HTR-8/SVneo (cell line): ENCODE results near the gene SNX6.
A peak's percentile ranks its signal among the peaks of the same experiment; 100 is the strongest.
"Not testable (repeated sequence)": the region's sequence is repeated elsewhere in the genome, so short reads cannot be mapped to it uniquely, and the experiment has no call there.

Experiments used
- DNase-seq: peaks from one replicate; pipeline ENCODE4 v3.0.0; 2011; ENCODE audit warnings: low spot score, mixed read lengths; ENCODE audit not compliant: insufficient read length
- FAIRE-seq: peaks from 2 replicates; lab custom pipeline; 2011; peaks lifted over from hg19 to GRCh38; lab: Jason Lieb, UNC

The SNX6 gene

DNA sequence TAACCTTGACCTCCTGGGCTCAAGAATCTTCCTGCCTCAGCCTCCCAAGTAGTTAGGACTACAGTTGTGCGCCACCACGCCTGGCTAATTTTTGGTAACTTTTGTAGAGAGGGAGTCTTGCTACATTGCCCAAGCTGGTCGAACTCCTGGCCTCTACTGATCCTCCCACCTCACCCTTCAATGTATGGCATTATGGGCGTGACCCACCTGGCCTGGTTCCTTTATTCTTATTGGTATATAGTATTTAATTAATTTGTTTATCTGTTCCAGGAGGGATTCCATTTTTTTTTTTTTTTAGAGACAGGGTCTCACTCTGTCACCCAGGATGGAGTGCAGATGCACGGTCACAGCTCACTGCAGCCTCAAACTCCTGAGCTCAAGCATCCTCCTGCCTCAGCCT, 49.6 kb downstream of the SNX6 start:
- no peak for DNase-seq
- FAIRE-seq: no peak

DNA sequence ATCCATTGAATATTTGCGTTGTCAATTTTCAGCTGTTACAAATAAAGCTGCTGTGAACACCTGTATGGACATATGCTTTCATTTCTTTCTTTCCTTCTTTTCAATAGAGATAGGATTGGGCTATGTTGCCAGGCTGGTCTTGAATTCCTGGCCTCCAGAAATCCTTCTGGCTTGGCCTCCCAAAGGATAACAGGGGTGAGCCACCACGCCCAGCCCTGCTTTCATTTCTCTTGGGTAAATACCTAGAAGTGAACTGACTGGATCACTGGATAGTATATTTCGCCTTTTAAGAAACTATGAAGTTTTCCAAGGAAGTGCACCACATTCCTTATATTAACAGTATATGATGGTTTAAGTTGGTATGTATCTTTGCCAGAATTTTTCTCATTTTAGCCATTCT, 58.2 kb downstream of the SNX6 start:
- DNase-seq (no peak), FAIRE-seq (no peak)

DNA sequence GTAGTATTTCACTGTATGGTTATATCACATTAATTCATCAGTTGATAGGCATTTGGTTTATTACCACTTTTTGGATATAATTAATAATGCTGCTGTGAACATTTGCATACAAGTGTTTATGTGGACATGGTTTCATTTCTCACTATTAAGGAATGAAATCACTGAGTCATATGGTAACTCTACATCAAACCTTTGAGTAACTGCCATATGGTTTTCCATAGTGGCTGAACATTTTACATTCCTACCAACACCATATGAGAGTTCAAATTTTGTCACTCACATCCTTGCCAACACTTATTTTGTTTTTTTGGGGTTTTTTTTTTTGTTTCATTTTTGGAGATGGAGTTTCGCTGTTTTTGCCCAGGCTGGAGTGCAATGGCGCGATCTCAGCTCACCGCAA, 60.2 kb downstream of the SNX6 start:
- FAIRE-seq: no peak
- DNase-seq: no peak

DNA sequence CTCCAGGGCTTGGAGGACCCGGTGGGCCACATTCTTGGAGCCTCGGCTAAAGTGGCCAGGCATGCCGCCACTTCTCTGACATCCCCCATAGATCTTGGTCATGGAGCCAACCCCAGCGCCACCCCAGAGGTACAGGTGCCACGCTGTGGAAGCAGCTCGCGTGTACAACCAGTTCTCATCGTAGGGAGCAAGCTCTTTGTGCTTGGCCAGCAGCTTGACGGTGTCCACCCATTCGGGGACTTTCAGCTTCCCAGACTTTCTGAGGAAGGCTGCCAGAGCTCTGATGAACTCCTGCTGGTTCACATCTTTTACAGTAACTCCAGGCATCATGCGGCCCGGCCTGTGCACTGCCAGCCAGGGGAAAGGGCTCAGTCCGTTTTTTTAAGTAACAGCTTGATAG, 61.1 kb downstream of the SNX6 start:
- FAIRE-seq: no peak
- DNase-seq: no peak

DNA sequence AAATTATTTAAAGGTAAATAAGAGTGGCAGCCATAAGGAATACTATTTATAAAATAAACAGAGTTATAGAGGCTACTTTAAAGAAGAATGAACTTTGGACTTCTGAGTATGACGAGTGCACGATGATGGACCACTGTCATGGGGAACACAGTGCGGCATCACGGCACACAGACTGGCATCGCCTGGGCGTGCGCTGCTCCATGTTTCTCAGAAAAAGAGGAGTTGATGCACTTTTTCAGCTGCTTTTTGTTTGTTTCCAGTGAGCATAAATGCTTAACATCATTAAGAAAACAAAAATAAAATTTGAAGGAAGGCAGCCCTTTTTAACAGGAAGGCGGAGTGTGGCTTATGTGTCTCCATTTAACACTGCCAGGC, 67.2 kb downstream of the SNX6 start:
- DNase-seq (no peak), FAIRE-seq (no peak)

DNA sequence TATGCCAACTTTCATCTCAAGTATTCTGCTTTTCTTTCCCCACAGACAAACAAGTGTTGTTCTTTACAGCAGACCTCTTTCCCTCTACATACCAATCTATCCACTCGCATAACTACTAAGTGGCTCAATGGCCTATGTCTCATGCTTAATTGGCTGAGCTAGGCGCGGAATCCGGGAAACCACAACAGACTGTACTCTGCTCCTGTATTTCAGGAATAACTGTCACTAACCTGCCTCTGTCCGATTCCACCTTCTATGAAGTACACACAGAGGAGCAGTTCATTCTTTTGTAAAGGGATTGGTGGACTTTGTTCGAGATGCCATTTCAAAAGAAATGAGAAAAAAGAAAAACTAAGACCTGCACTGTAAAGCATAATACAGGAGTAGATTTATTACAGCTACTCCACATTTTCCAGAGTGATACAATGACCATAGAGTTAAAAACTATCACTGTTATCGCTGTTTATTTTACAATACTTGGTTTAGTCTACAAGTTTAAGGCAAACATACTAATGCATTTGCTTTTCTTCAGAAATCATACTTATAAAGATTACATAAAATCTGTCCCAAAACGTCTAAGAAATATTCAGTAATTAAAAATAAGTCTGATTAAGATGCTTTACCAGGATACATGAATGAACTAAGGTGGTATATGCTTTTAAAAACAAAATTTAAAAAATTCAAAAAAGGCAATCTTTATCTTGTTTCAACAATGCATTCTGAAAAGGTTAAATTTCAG, 67.7 kb downstream of the SNX6 start:
- FAIRE-seq, DNase-seq: not testable (repeated sequence)

DNA sequence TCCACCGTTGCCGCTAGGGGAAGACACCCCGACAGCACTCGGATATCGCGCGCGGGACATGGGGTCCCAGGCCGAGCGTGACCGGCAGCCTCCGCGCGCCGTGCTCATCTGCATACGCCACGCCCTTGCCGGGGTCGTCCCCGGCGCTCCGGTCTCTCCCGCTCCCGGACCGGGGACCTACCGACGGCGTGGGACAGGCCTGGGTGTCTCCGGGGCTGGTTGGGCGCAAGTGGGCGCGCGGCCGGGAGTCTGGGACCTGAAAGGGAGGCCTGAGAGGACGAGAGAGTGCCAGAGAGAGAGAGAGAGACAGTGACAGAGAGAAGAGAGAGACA, 73.5 kb downstream of the SNX6 start:
- not testable (repeated sequence) for FAIRE-seq, DNase-seq

DNA sequence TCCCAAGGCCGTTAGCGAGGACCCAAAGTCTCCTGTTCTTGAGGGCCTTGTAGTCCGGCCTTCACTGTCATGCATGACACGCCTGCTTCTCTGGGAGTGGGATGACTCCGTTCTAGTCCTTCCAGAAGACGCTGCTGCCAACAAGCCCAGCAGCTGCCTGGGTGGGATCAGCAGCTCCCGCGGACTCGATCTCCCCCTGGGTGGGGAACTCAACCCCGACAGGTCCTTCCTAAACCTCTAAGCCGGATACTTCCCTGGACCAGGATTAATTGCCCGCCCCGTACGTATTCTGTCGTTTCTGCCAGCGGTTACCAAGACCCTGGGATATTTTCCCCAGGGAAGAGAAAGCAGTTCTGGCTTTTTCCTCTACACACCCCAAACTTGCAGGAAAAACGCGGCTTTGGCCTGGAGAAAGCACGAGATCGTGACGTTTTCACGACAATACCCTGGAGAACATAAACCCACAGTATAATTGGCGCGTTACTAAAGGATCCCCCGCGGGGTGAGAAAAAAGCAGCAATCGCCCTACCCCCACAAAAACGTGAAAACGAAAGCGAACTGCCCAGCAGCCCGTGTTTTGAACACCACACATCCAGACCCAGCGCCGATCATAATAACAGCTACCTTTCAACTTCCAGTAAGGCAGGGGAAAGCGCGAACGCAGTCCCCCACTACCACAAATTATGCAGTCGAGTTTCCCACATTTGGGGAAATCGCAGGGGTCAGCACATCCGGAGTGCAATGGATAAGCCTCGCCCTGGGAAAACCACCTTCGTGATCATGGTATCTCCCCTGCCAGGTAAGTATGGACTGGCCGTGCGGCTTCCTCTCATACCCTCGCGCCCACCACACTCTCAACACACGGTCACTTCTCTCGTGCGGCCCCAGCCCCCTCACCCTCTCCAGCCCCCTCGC, 74.1 kb downstream of the SNX6 start:
- FAIRE-seq: not testable (repeated sequence)

DNA sequence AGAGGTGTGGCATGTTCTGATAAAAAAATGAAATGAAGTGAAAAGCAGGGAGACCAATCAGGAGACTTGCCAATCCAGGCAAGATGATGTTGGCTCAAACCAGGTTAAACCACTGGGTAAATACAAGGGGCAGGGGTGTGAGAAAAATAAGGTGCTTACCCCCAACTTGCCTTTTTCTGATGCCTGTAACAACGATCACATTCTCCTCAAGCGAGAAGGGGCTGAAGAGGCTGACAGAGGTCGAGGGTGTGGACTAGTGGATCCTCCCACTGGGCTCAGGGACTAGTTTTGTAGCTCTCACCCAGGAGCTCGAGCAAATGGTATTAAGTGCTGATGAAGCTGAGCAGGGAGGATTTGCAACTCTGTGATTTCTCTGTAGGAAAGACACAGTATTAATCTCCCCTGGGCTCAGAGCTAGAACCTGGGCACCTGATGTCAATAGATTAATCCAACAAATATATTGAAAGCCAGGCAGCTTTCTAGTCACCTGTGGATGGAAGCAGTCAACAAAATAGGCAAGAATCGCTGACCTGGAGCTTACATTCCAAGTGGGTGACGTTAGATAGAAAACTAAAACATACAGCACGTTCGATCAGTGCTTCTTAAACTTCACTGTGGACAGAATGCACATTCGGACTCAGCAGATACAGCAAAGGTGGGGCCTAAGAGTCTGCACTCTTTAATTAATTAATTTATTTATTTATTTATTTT, 75.3 kb downstream of the SNX6 start:
- no peak for DNase-seq

More for the DNA sequence above, 74.1 kb downstream of the SNX6 start:
- not testable (repeated sequence) for DNase-seq

DNA sequence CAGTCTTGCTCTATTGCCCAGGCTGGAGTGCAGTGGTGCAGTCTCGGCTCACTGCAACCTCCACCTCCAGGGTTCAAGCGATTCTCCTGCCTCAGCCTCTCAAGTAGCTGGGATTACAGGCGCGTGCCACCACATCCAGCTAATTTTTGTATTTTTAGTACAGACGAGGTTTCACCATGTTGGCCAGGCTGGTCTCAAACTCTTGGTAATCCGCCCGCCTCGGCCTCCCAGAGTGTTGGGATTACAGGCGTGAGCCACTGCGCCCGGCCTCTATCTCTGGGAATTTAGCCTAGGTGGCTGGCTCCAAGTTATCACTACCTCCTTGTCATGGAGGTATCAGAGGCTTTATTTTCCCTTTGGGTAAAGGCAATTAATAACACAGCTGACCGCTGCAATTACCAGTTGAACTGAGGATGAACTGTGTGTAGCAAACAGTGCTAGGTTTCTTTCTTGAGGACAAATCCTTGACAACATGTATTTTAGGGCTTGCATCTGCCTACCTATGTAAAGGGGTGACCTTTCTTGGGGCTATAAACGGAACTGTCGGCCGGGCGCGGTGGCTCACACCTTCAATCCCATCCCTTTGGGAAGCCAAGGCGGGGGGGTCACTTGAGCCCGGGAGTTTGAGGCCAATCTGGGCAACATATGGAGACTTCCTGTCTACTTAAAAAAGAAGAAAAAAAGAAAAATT, 80.5 kb downstream of the SNX6 start:
- not testable (repeated sequence) for FAIRE-seq, DNase-seq

More for the DNA sequence above, 75.3 kb downstream of the SNX6 start:
- no peak for FAIRE-seq

DNA sequence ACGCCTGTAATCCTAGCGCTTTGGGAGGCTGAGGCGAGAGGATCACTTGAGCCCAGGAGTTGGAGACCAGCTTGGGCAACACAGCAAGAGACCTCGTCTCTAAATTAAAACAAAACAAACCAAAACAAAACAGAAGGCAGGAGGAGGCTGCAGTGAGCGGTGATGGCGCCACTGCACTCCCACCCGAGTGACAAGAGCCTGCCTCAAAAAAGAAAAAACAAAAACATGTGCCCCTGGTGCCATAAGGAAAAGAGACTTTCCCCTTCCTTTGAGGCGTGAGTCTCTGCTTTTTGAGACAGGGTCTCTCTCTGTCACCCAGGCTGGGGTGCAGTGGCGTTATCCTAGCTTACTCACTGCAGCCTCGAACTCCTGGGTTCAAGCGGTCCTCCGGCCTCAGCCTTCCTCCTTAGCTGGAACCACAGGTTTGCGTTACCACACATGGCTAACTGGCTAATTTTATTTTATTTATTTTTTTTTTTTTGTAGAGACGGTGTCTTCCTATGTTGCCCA, 81.4 kb downstream of the SNX6 start:
- no peak for DNase-seq
- no peak for FAIRE-seq

DNA sequence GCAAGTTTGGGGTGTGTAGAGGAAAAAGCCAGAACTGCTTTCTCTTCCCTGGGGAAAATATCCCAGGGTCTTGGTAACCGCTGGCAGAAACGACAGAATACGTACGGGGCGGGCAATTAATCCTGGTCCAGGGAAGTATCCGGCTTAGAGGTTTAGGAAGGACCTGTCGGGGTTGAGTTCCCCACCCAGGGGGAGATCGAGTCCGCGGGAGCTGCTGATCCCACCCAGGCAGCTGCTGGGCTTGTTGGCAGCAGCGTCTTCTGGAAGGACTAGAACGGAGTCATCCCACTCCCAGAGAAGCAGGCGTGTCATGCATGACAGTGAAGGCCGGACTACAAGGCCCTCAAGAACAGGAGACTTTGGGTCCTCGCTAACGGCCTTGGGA, 82.8 kb downstream of the SNX6 start:
- DNase-seq, FAIRE-seq: not testable (repeated sequence)

DNA sequence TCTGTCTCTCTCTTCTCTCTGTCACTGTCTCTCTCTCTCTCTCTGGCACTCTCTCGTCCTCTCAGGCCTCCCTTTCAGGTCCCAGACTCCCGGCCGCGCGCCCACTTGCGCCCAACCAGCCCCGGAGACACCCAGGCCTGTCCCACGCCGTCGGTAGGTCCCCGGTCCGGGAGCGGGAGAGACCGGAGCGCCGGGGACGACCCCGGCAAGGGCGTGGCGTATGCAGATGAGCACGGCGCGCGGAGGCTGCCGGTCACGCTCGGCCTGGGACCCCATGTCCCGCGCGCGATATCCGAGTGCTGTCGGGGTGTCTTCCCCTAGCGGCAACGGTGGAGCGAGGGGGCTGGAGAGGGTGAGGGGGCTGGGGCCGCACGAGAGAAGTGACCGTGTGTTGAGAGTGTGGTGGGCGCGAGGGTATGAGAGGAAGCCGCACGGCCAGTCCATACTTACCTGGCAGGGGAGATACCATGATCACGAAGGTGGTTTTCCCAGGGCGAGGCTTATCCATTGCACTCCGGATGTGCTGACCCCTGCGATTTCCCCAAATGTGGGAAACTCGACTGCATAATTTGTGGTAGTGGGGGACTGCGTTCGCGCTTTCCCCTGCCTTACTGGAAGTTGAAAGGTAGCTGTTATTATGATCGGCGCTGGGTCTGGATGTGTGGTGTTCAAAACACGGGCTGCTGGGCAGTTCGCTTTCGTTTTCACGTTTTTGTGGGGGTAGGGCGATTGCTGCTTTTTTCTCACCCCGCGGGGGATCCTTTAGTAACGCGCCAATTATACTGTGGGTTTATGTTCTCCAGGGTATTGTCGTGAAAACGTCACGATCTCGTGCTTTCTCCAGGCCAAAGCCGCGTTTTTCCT, 83.4 kb downstream of the SNX6 start:
- peak; percentile 57 for FAIRE-seq
- not testable (repeated sequence) for DNase-seq

DNA sequence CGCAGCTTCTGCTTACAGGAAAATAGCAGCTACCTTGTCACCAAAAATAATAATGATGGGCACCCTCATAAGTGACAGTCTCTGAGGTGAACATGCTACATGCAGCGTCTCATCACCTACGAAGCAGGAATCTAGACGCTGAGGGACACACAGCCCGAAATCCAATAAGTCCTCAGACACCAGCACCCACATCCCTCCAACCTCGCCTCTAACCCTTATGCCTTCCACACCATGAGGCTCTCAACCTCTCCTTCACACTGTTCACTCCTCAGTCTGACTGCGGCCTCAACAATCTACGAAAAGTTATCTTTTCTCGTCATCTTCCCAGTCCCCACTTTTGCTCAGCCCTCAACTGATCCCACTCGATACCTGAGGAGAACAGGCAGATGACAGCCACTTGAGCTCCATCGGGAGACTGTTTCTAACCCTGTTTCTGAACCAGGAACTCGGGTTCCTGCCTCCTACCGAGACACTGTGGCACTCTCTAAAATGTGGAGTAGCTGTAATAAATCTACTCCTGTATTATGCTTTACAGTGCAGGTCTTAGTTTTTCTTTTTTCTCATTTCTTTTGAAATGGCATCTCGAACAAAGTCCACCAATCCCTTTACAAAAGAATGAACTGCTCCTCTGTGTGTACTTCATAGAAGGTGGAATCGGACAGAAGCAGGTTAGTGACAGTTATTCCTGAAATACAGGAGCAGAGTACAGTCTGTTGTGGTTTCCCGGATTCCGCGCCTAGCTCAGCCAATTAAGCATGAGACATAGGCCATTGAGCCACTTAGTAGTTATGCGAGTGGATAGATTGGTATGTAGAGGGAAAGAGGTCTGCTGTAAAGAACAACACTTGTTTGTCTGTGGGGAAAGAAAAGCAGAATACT, 89.5 kb downstream of the SNX6 start:
- FAIRE-seq, DNase-seq: not testable (repeated sequence)

DNA sequence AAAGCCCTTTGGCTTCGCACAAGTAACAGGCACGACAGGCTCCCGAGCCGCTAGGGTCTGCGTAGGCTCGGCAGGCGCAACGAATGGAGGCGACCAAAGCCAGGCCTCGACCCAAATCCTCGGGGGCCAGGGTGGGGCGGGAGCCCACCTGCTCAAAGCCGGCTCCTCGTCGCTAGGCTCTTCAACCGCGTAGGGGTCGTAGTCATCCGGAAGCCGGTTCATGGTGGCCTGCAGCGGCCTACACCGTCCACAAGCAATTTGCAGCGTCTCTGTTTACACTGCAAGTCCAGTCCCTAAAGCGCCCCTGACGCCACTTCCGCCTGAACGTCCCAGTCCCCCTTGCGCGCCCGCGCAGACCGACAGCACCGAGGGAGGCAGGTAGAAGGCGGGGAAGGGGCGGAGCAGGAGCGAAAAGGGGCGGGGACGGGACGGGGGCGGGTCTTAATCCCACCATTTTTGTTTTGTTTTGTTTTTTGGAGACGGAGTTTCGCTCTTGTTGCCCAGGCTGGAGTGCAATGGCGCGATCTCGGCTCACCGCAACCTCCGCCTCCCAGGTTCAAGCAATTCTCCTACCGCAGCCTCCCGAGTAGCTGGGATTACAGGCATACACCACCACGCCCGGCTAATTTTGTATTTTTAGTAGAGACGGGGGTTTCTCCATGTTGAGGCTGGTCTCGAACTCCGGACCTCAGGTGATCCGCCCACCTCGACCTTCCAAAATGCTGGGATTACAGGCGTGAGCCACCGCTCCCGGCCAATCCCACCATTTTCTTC, 90.4 kb downstream of the SNX6 start, which contains the start of gene EAPP:
EAPP (minus strand) TSS at position 295 of the 774 bp plus-strand sequence; CDS start at position 222, 73 bp downstream.
- peak; percentile 97 for DNase-seq
- FAIRE-seq: peak; percentile 46

DNA sequence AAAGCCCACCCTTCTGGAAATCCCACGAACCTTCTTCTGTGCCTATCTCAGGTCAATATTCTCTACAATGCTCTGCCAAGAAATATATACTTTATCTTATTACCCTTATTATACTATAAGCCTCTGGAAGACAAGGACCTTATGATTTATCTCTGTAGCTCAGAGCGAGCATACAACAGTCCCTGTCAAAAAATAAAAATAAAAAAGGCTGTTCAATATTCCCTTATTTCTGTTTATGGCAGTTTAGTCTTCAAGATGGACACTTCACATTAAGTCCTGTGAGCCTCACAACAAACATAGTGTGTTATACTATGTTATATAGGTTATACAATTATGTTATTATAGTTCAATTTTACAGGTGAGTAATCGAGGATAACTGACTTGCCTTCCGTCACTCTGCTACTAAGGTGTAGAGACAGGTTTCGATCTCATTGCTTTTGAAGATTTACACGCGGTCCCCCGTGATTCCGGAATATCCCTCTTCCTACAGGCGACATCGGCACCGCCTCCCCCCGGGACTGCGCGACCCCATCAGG, 91.0 kb downstream of the SNX6 start:
- FAIRE-seq (no peak), DNase-seq (no peak)

DNA sequence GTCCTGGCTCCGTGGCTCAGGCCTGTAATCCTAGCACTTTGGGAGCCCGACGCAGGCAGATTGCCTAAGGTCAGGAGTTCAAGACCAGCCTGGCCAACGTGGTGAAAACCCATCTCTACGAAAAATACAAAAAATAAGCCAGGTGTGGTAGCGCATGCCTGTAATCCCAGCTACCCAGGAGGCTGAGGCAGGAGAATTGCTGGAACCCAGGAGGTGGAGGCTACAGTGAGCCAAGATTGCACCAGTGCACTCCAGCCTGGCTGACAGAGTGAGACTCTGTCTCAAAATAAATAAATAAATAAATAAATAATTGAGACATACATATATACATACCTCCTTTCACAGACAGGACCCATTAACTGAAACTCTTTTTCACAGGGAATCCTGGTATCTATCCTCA, 91.9 kb downstream of the SNX6 start:
- FAIRE-seq, DNase-seq: not testable (repeated sequence)
